GM10847 (cell line): ENCODE measurements around the gene DSCAML1.

ENCODE experiments used
- POLR2A ChIP-seq: IDR thresholded peaks from 2 replicates; pipeline ENCODE4 v1.6.1; 2011; ENCODE audit not compliant: insufficient read length; ENCODE audit errors: extremely low read depth

Gene DSCAML1

GRCh38 chr11:117483372-117483771 is 313.6 kb downstream of the DSCAML1 start:
- TF ChIP-seq POLR2A, result no peak

- no peak for TF ChIP-seq POLR2A
These were observed 314.1 kb downstream of the DSCAML1 start for GRCh38 chr11:117482881-117483280.

GRCh38 chr11:117481885-117482284 is 315.1 kb downstream of the DSCAML1 start:
- no peak for TF ChIP-seq POLR2A

GRCh38 chr11:117481036-117481435 is 316.0 kb downstream of the DSCAML1 start:
- no peak for TF ChIP-seq POLR2A

- no peak for TF ChIP-seq POLR2A
These were observed 316.8 kb downstream of the DSCAML1 start for GRCh38 chr11:117480221-117480620.

- no peak for TF ChIP-seq POLR2A
These were observed 317.6 kb downstream of the DSCAML1 start for GRCh38 chr11:117479372-117479771.

GRCh38 chr11:117478926-117479325 is 318.1 kb downstream of the DSCAML1 start:
- no peak for TF ChIP-seq POLR2A

GRCh38 chr11:117478126-117478860 is 318.7 kb downstream of the DSCAML1 start:
- TF ChIP-seq POLR2A, result no peak

GRCh38 chr11:117477721-117478120 is 319.3 kb downstream of the DSCAML1 start:
- TF ChIP-seq POLR2A, result no peak

- no peak for TF ChIP-seq POLR2A
These were observed 320.4 kb downstream of the DSCAML1 start for GRCh38 chr11:117476531-117477142.

GRCh38 chr11:117475716-117476530 is 321.1 kb downstream of the DSCAML1 start:
- no peak for TF ChIP-seq POLR2A

GRCh38 chr11:117473481-117474091 is 323.4 kb downstream of the DSCAML1 start:
- TF ChIP-seq POLR2A, result no peak

- no peak for TF ChIP-seq POLR2A
These were observed 325.2 kb downstream of the DSCAML1 start for GRCh38 chr11:117471776-117472175.

GRCh38 chr11:117470576-117470975 is 326.4 kb downstream of the DSCAML1 start:
- no peak for TF ChIP-seq POLR2A

- TF ChIP-seq POLR2A, result no peak
These were observed 328.1 kb downstream of the DSCAML1 start for GRCh38 chr11:117468888-117469287.
